ENCODE measurements around the gene PLIN4.

DNA sequence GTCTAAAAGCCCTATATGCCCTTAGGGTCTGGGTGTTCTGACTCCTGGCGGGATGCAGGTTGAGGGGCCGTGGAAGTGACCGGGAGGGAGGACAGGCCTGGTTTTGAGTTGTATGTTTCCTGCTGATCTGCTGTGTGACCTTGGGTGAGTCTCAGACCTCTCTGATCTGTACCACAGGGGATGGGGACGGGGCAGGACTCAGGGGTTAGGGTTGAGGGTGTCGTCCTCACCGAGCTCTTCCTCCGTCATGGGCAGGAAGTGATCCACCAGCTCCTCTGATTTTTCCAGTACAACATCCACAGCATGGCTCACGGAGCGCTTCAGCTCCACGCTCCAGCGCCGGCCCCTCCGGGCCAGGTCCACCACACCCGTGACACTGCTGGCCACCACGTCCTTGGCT lies 10.6 kb upstream of the PLIN4 start:
- no peak for TF ChIP-seq CTCF (IDR thresholded peaks at IDR 0.05 in 2 of 3, conservative IDR thresholded peaks at IDR 0.05 in 1 of 3; ENCODE audit: borderline replicate concordance in 1 of 3, insufficient read depth in 1 of 3, low read depth in 2 of 3, low read length in 2 of 3)
- TF ChIP-seq RAD21 (IDR thresholded peaks at IDR 0.05; ENCODE audit: low read depth) = no peak
- TF ChIP-seq POLR2AphosphoS5 (IDR thresholded peaks at IDR 0.05; ENCODE audit: low read depth, low read length) = no peak
- no peak for TF ChIP-seq FOSL1 (IDR thresholded peaks at IDR 0.05; ENCODE audit: low read depth)
- TF ChIP-seq TCF7L2 (IDR thresholded peaks at IDR 0.05; ENCODE audit: borderline replicate concordance, extremely low read depth, insufficient read depth, insufficient read length) = no peak
- TF ChIP-seq MAX (IDR thresholded peaks at IDR 0.05) = no peak
- TF ChIP-seq JUND (IDR thresholded peaks at IDR 0.05) = no peak
- TF ChIP-seq CBX3 (IDR thresholded peaks at IDR 0.05; ENCODE audit: low read depth) = no peak
- no peak for TF ChIP-seq POLR2A (IDR thresholded peaks at IDR 0.05; ENCODE audit: borderline replicate concordance, extremely low read depth, insufficient read depth, insufficient read length)
- TF ChIP-seq EZH2 (IDR thresholded peaks at IDR 0.05) = no peak
- no peak for TF ChIP-seq EZH2phosphoT487 (IDR thresholded peaks at IDR 0.05; ENCODE audit: borderline replicate concordance)
